GM19397 (cell line): ENCODE measurements around the gene RAP2B.
"Not testable (repeated sequence)": the region's sequence is repeated elsewhere in the genome, so short reads cannot be mapped to it uniquely, and the experiment has no call there.

Experiments
- ATAC-seq: cut with Tn5 transposase; IDR thresholded peaks from one replicate; pipeline ENCODE4 v1.9.1; 2021; ENCODE audit warnings: mild to moderate bottlenecking, moderate library complexity; ENCODE audit not compliant: unreplicated experiment

The RAP2B gene

GRCh38 chr3:153161714-153162512 is at the start of gene RAP2B:
Gene RAP2B, plus strand, starts transcription at chr3:153162226. Its CDS starts 468 bp downstream, at chr3:153162694.
- peak; percentile 57 for ATAC-seq

GRCh38 chr3:153113541-153113940 is 48.5 kb upstream of the RAP2B start:
- no peak for ATAC-seq

GRCh38 chr3:153114270-153114669 is 47.8 kb upstream of the RAP2B start:
- ATAC-seq, result not testable (repeated sequence)

- ATAC-seq, result no peak
Observed at GRCh38 chr3:153115326-153115725, 46.7 kb upstream of the RAP2B start.

- ATAC-seq, result no peak
Observed at GRCh38 chr3:153127788-153128187, 34.2 kb upstream of the RAP2B start.

- no peak for ATAC-seq
Observed at GRCh38 chr3:153129426-153129825, 32.6 kb upstream of the RAP2B start.

- no peak for ATAC-seq
Observed at GRCh38 chr3:153129866-153130265, 32.2 kb upstream of the RAP2B start.

GRCh38 chr3:153130312-153130977 is 31.6 kb upstream of the RAP2B start:
- ATAC-seq, result peak; percentile 58

GRCh38 chr3:153137626-153138025 is 24.4 kb upstream of the RAP2B start:
- ATAC-seq, result no peak

- ATAC-seq, result peak; percentile 51
Observed at GRCh38 chr3:153138276-153139210, 23.5 kb upstream of the RAP2B start.

- no peak for ATAC-seq
Observed at GRCh38 chr3:153142961-153143360, 19.1 kb upstream of the RAP2B start.

- no peak for ATAC-seq
Observed at GRCh38 chr3:153144071-153144470, 18.0 kb upstream of the RAP2B start.

- no peak for ATAC-seq
Observed at GRCh38 chr3:153144779-153145178, 17.2 kb upstream of the RAP2B start.

GRCh38 chr3:153145454-153145853 is 16.6 kb upstream of the RAP2B start:
- ATAC-seq, result no peak

GRCh38 chr3:153146191-153147053 is 15.6 kb upstream of the RAP2B start:
- no peak for ATAC-seq

GRCh38 chr3:153150991-153151390 is 11.0 kb upstream of the RAP2B start:
- no peak for ATAC-seq

- ATAC-seq, result not testable (repeated sequence)
Observed at GRCh38 chr3:153155786-153156185, 6.2 kb upstream of the RAP2B start.

- ATAC-seq, result no peak
Observed at GRCh38 chr3:153158189-153158588, 3.8 kb upstream of the RAP2B start.

- no peak for ATAC-seq
Observed at GRCh38 chr3:153158961-153159735, 2.9 kb upstream of the RAP2B start.
